ENCODE measurements around the gene MTCL1.

MTCL1 gene

GRCh38 chr18:8705238-8705960, at the start of gene MTCL1:
Gene MTCL1 (plus strand): TSS chr18:8705556. CDS start chr18:8705661, 105 bp downstream.
- DNase-seq: peak; percentile 70

- no peak for DNase-seq
Observed at GRCh38 chr18:8656232-8656631, 49.1 kb upstream of the MTCL1 start.

- peak; percentile 59 for DNase-seq
Observed at GRCh38 chr18:8657050-8657820, 48.1 kb upstream of the MTCL1 start.

- DNase-seq: no peak
Observed at GRCh38 chr18:8657873-8658470, 47.4 kb upstream of the MTCL1 start.

- DNase-seq: no peak
Observed at GRCh38 chr18:8658858-8659485, 46.4 kb upstream of the MTCL1 start.

- no peak for DNase-seq
Observed at GRCh38 chr18:8659609-8660242, 45.6 kb upstream of the MTCL1 start.

- no peak for DNase-seq
Observed at GRCh38 chr18:8660316-8660715, 45.0 kb upstream of the MTCL1 start.

- peak; percentile 72 for DNase-seq
Observed at GRCh38 chr18:8661754-8662559, 43.4 kb upstream of the MTCL1 start.

- peak; percentile 49 for DNase-seq
Observed at GRCh38 chr18:8662560-8663255, 42.6 kb upstream of the MTCL1 start.

- DNase-seq: no peak
Observed at GRCh38 chr18:8667846-8668245, 37.5 kb upstream of the MTCL1 start.

GRCh38 chr18:8668381-8668780, 37.0 kb upstream of the MTCL1 start:
- DNase-seq: no peak

- no peak for DNase-seq
Observed at GRCh38 chr18:8669571-8669970, 35.8 kb upstream of the MTCL1 start.

- DNase-seq: no peak
Observed at GRCh38 chr18:8673256-8674209, 31.8 kb upstream of the MTCL1 start.

- no peak for DNase-seq
Observed at GRCh38 chr18:8675057-8675456, 30.3 kb upstream of the MTCL1 start.

- no peak for DNase-seq
Observed at GRCh38 chr18:8681196-8681595, 24.2 kb upstream of the MTCL1 start.

- no peak for DNase-seq
Observed at GRCh38 chr18:8684577-8684976, 20.8 kb upstream of the MTCL1 start.

GRCh38 chr18:8685141-8685913, 20.0 kb upstream of the MTCL1 start:
- DNase-seq: peak; percentile 79

GRCh38 chr18:8685914-8686216, 19.5 kb upstream of the MTCL1 start:
- DNase-seq: no peak

- DNase-seq: no peak
Observed at GRCh38 chr18:8686611-8687010, 18.7 kb upstream of the MTCL1 start.
